Smooth muscle cell (in vitro differentiated cells): ENCODE data around the gene CLEC16A. TPM values are rescaled to one million over a fixed set of nuclear protein-coding genes. Genes with fewer than 3 reads are reported as not detected.

Experiments
- DNase-seq: peaks from one replicate; lab custom pipeline; 2025; ENCODE audit not compliant: unreplicated experiment; lab: John Stamatoyannopoulos, UW
- H2AFZ ChIP-seq: fragments of 200-600 bp; sonication (generic); 2 replicates; pipeline ENCODE4 v1.6.0; 2016; ENCODE audit warnings: antibody characterized with exemption, low read depth, mild to moderate bottlenecking
- H3F3A ChIP-seq: fragments of 200-600 bp; sonication (generic); 2 replicates; pipeline ENCODE4 v1.6.0; 2017; ENCODE audit warnings: antibody characterized with exemption, low read depth
- H3K27ac ChIP-seq: fragments of 200-600 bp; sonication (generic); 2 replicates; pipeline ENCODE4 v1.5.1; 2016; ENCODE audit warnings: low read depth, mild to moderate bottlenecking
- H3K27me3 ChIP-seq: fragments of 200-600 bp; sonication (generic); 2 replicates; pipeline ENCODE4 v1.6.1; 2016; ENCODE audit warnings: low read depth, mild to moderate bottlenecking
- H3K36me3 ChIP-seq: fragments of 200-600 bp; sonication (generic); 2 replicates; pipeline ENCODE4 v1.5.1; 2016; ENCODE audit warnings: low read depth
- H3K4me1 ChIP-seq: fragments of 200-600 bp; sonication (generic); 2 replicates; pipeline ENCODE4 v1.5.1; 2016; ENCODE audit warnings: low read depth
- H3K4me2 ChIP-seq: fragments of 200-600 bp; sonication (generic); 2 replicates; pipeline ENCODE4 v1.6.0; 2016; ENCODE audit warnings: mild to moderate bottlenecking
- H3K4me3 ChIP-seq: fragments of 200-600 bp; sonication (generic); 2 replicates; pipeline ENCODE4 v1.5.1; 2016; ENCODE audit warnings: mild to moderate bottlenecking
- H3K79me2 ChIP-seq: fragments of 200-600 bp; sonication (generic); 2 replicates; pipeline ENCODE4 v1.6.0; 2016; ENCODE audit warnings: low read depth, mild to moderate bottlenecking
- H3K9ac ChIP-seq: fragments of 200-600 bp; sonication (generic); 2 replicates; pipeline ENCODE4 v1.6.0; 2016; ENCODE audit warnings: low read depth
- H3K9me3 ChIP-seq: fragments of 200-600 bp; sonication (generic); replicated peaks from 2 replicates; pipeline ENCODE4 v1.5.1; 2016; ENCODE audit warnings: low read depth
- H4K20me1 ChIP-seq: fragments of 200-600 bp; sonication (generic); 2 replicates; pipeline ENCODE4 v1.6.0; 2016; ENCODE audit warnings: low read depth
- CTCF ChIP-seq: fragments of 200-600 bp; sonication (generic); IDR thresholded peaks from 2 replicates; pipeline ENCODE4 v1.5.1; 2017; ENCODE audit warnings: borderline replicate concordance, mild to moderate bottlenecking, antibody characterized with exemption; ENCODE audit not compliant: insufficient read depth, poor library complexity, severe bottlenecking
- WGBS: methylation state at CpG from one replicate; pipeline ENCODE4 v1.1.7; 2016; ENCODE audit warnings: low lambda C conversion rate; 5-methylcytosine and 5-hydroxymethylcytosine counted together
- polyA plus RNA-seq: library from polyadenylated mRNA; unstranded; fragments of >200 nt; fragmentation: Nextera tagmentation; extraction: Ambion mirVana; gene quantifications from 2 replicates; pipeline ENCODE4 v1.2.1, GENCODE V29; 2016
- total RNA-seq: library from RNA; depleted of rRNA; stranded (reverse); fragments of >200 nt; gene quantifications from 2 replicates; pipeline ENCODE4 v1.2.3, GENCODE V29; 2014

The CLEC16A gene
- total and polyA plus RNA-seq, 2 experiments from 2014 or later: 12.6 to 16.2 TPM

- Histone ChIP-seq H3K4me1 (peaks cover 17% of the 10 kb centered on the region), H3K27ac (no peak overlapping the region), H3K79me2 (no peaks in the 10 kb centered on the region), H4K20me1 (peaks cover 12% of the 10 kb centered on the region), H3K4me3 (no peak overlapping the region), H3F3A (peaks cover 20% of the 10 kb centered on the region), H3K27me3 (no peaks in the 10 kb centered on the region), H3K36me3 (no peaks in the 10 kb centered on the region), H3K9me3 (no peaks in the 10 kb centered on the region), H3K4me2 (no peak overlapping the region), H3K9ac (no peak overlapping the region), H2AFZ (no peak overlapping the region)
- WGBS: 59% methylated on average over 6 of the region's 6 CpGs
- no peak for DNase-seq
- TF ChIP-seq CTCF: no peak
Observed at GRCh38 chr16:10989559-10989958, 45.2 kb downstream of the CLEC16A start.

GRCh38 chr16:10990378-10990777, 46.0 kb downstream of the CLEC16A start:
- H3K27me3 ChIP-seq: no peaks in the 10 kb centered on the region
- peaks cover 20% of the 10 kb centered on the region for H3F3A ChIP-seq
- peaks cover 15% of the 10 kb centered on the region for H3K4me1 ChIP-seq
- H3K4me2 ChIP-seq: no peak overlapping the region
- no peaks in the 10 kb centered on the region for H3K36me3 ChIP-seq
- peaks cover 12% of the 10 kb centered on the region for H4K20me1 ChIP-seq
- 99% methylated on average over 5 of the region's 5 CpGs for WGBS
- H3K27ac ChIP-seq: no peak overlapping the region
- DNase-seq: no peak
- no peak for TF ChIP-seq CTCF
- no peaks in the 10 kb centered on the region for H3K79me2 ChIP-seq
- H3K9me3 ChIP-seq: no peaks in the 10 kb centered on the region
- no peak overlapping the region for H3K9ac ChIP-seq
- no peak overlapping the region for H3K4me3 ChIP-seq
- no peak overlapping the region for H2AFZ ChIP-seq

- Histone ChIP-seq H3K4me3 (no peak overlapping the region), H3K27ac (peak overlapping the region; percentile 93), H3F3A (peaks cover 20% of the 10 kb centered on the region), H3K79me2 (no peaks in the 10 kb centered on the region), H4K20me1 (peaks cover 12% of the 10 kb centered on the region), H3K4me2 (peak overlapping the region; percentile 68), H2AFZ (no peak overlapping the region), H3K9me3 (no peaks in the 10 kb centered on the region), H3K27me3 (no peaks in the 10 kb centered on the region), H3K36me3 (no peaks in the 10 kb centered on the region), H3K4me1 (peaks cover 15% of the 10 kb centered on the region), H3K9ac (peak overlapping the region; percentile 72)
- DNase-seq: no peak
- no peak for TF ChIP-seq CTCF
- 35% methylated on average over 4 of the region's 4 CpGs for WGBS
Observed at GRCh38 chr16:10992112-10992511, 47.7 kb downstream of the CLEC16A start.

- WGBS: 48% methylated on average over 5 of the region's 5 CpGs
- peak overlapping the region; percentile 68 for H3K4me2 ChIP-seq
- peaks cover 15% of the 10 kb centered on the region for H3K4me1 ChIP-seq
- H4K20me1 ChIP-seq: peaks cover 12% of the 10 kb centered on the region
- no peaks in the 10 kb centered on the region for H3K27me3 ChIP-seq
- H3K9me3 ChIP-seq: no peaks in the 10 kb centered on the region
- H3K79me2 ChIP-seq: no peaks in the 10 kb centered on the region
- H2AFZ ChIP-seq: no peak overlapping the region
- H3K9ac ChIP-seq: peak overlapping the region; percentile 72
- no peak for TF ChIP-seq CTCF
- DNase-seq: peak; percentile 8
- no peak overlapping the region for H3K4me3 ChIP-seq
- H3F3A ChIP-seq: peaks cover 20% of the 10 kb centered on the region
- H3K27ac ChIP-seq: peak overlapping the region; percentile 93
- H3K36me3 ChIP-seq: no peaks in the 10 kb centered on the region
Observed at GRCh38 chr16:10992797-10993196, 48.4 kb downstream of the CLEC16A start.
